Sigmoid colon (tissue), 4 donors: ENCODE results near the gene AHCYL2.

Experiments used
- EP300 ChIP-seq, 4 donors: sonication (generic); formaldehyde crosslinking; IDR thresholded peaks; one replicate each; pipeline ENCODE4 v1.6.1; 2017; ENCODE audit warnings: antibody characterized with exemption in 4 of 4
- POLR2A ChIP-seq, 2 donors: fragments of 450-650 bp; IDR thresholded peaks; one replicate each; pipeline ENCODE4 v1.6.1; 2016; ENCODE audit warnings: antibody characterized with exemption in 2 of 2, mild to moderate bottlenecking in 2 of 2, moderate library complexity in 2 of 2
- POLR2AphosphoS5 ChIP-seq, 4 donors: sonication (generic); formaldehyde crosslinking; IDR thresholded peaks; one replicate each; pipeline ENCODE4 v1.6.1; 2017; ENCODE audit warnings: antibody characterized with exemption in 4 of 4
- TF ChIP-seq, protein P1 (sequence below), 4 experiments: fragments of 450-650 bp in 3 of 4; fragments of 200-600 bp in 1 of 4; IDR thresholded peaks; one replicate each; pipeline ENCODE4 v1.5.1; 2016 to 2019; ENCODE audit warnings: antibody characterized with exemption in 4 of 4, mild to moderate bottlenecking in 3 of 4, moderate library complexity in 2 of 4

GRCh38 chr7:129385116-129385515, 160.3 kb downstream of the AHCYL2 start:
- TF ChIP-seq, protein P1, sequence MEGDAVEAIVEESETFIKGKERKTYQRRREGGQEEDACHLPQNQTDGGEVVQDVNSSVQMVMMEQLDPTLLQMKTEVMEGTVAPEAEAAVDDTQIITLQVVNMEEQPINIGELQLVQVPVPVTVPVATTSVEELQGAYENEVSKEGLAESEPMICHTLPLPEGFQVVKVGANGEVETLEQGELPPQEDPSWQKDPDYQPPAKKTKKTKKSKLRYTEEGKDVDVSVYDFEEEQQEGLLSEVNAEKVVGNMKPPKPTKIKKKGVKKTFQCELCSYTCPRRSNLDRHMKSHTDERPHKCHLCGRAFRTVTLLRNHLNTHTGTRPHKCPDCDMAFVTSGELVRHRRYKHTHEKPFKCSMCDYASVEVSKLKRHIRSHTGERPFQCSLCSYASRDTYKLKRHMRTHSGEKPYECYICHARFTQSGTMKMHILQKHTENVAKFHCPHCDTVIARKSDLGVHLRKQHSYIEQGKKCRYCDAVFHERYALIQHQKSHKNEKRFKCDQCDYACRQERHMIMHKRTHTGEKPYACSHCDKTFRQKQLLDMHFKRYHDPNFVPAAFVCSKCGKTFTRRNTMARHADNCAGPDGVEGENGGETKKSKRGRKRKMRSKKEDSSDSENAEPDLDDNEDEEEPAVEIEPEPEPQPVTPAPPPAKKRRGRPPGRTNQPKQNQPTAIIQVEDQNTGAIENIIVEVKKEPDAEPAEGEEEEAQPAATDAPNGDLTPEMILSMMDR (IDR thresholded peaks at IDR 0.05): no peak
- TF ChIP-seq POLR2AphosphoS5 (IDR thresholded peaks at IDR 0.05): no peak
- TF ChIP-seq POLR2A (IDR thresholded peaks at IDR 0.05): no peak
- no peak for TF ChIP-seq EP300 (IDR thresholded peaks at IDR 0.05)
